Right atrium auricular region (tissue), 2 donors: ENCODE measurements around the gene PEPD. TPM values are rescaled to one million over a fixed set of nuclear protein-coding genes. Genes with fewer than 3 reads are reported as not detected.

Experiments used
- DNase-seq: peaks from one replicate; pipeline ENCODE4 v3.0.0-alpha.2; 2019; ENCODE audit warnings: low spot score
- H3K27ac ChIP-seq, 2 donors: fragments of 200-600 bp; sonication (generic); 1 replicate in 1 of 2; 2 replicates in 1 of 2; pipeline ENCODE4 v1.5.1; 2016 to 2019
- H3K27me3 ChIP-seq, 2 donors: fragments of 200-600 bp; sonication (generic); one replicate each; pipeline versions ENCODE4 v1.5.1 to v1.6.0; 2017 to 2019
- H3K36me3 ChIP-seq: fragments of 200-600 bp; sonication (generic); one replicate; pipeline ENCODE4 v1.5.1; 2016
- H3K4me1 ChIP-seq, 2 donors: fragments of 200-600 bp; sonication (generic); one replicate each; pipeline versions ENCODE4 v1.5.1 to v1.6.0; 2017 to 2019
- H3K4me3 ChIP-seq, 2 donors: fragments of 200-600 bp; sonication (generic); 1 replicate in 1 of 2; 2 replicates in 1 of 2; pipeline ENCODE4 v1.5.1; 2017 to 2019; ENCODE audit warnings: mild to moderate bottlenecking in 1 of 2, moderate library complexity in 1 of 2
- H3K9me3 ChIP-seq, 2 donors: fragments of 200-600 bp; sonication (generic); one replicate each; pipeline ENCODE4 v1.5.1; 2019
- total RNA-seq, 2 donors: library from RNA; depleted of rRNA; stranded (reverse); fragments of >200 nt; gene quantifications; one replicate each; pipeline ENCODE4 v1.1.0, GENCODE V29; 2016
- TF ChIP-seq, protein P1 (sequence below), 2 donors: fragments of 200-600 bp; sonication (generic); IDR thresholded peaks; one replicate each; pipeline ENCODE4 v1.5.1; 2019; ENCODE audit warnings: antibody characterized with exemption in 2 of 2

Gene PEPD
- total RNA-seq, 2 donors from 2014 or later, result 27.1 to 38.9 TPM

DNA sequence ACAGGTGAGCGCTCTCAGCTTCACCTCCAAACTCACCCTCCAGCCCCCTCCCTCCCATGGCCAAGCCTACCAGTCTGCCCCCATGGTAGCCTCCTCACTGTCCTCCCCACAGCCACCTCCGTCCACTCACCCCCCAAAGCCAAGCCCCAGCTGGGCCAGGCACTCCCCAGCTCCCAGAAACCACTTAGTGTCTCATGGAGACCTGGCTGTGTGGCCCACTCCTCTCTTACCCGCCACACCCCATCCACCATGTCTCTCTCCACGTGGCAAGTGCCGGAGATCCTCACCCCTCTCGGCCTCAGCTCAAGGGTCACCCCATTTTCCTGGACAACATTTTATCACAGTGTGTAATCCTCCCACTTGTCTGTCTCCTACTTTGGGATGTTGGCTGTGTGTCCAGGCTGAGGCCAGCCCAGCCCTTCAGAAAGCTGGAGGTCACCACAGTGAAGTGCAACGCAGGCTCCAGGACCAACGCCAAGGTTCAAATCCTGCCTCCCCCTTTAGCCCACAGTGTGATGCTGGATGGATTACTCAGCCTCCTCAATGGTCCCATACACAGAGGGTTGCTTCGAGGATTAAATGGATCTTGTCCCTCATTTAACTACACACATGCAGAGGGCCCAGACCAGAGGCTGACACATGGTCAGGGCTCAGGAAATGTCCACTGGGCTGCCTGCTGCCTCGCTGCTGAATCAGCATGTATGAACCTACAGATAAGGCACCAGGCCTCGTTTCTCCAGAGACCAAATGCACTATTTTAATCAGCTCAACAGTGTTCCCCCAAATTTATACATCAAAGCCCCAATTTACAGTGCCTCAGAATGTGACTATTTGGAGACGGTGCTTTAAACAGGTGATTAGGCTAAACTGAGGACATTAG lies 76.8 kb downstream of the PEPD start:
- H3K4me3 ChIP-seq, result no peak overlapping the region
- no peaks in the 10 kb centered on the region for H3K9me3 ChIP-seq
- no peak for DNase-seq
- H3K36me3 ChIP-seq, result no peaks in the 10 kb centered on the region
- no peak overlapping the region for H3K27ac ChIP-seq
- TF ChIP-seq, protein P1, sequence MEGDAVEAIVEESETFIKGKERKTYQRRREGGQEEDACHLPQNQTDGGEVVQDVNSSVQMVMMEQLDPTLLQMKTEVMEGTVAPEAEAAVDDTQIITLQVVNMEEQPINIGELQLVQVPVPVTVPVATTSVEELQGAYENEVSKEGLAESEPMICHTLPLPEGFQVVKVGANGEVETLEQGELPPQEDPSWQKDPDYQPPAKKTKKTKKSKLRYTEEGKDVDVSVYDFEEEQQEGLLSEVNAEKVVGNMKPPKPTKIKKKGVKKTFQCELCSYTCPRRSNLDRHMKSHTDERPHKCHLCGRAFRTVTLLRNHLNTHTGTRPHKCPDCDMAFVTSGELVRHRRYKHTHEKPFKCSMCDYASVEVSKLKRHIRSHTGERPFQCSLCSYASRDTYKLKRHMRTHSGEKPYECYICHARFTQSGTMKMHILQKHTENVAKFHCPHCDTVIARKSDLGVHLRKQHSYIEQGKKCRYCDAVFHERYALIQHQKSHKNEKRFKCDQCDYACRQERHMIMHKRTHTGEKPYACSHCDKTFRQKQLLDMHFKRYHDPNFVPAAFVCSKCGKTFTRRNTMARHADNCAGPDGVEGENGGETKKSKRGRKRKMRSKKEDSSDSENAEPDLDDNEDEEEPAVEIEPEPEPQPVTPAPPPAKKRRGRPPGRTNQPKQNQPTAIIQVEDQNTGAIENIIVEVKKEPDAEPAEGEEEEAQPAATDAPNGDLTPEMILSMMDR (IDR thresholded peaks at IDR 0.05), result no peak
- no peaks in the 10 kb centered on the region for H3K4me1 ChIP-seq
- no peaks in the 10 kb centered on the region for H3K27me3 ChIP-seq

GRCh38 chr19:33443638-33444561 lies 77.7 kb downstream of the PEPD start:
- Histone ChIP-seq H3K27ac (no peak overlapping the region), H3K27me3 (no peaks in the 10 kb centered on the region), H3K4me3 (no peak overlapping the region), H3K36me3 (no peaks in the 10 kb centered on the region), H3K9me3 (no peaks in the 10 kb centered on the region), H3K4me1 (no peaks in the 10 kb centered on the region)
- no peak for DNase-seq
- TF ChIP-seq, protein P1 (IDR thresholded peaks at IDR 0.05), result no peak

- no peaks in the 10 kb centered on the region for H3K27me3 ChIP-seq
- no peak for DNase-seq
- TF ChIP-seq, protein P1 (IDR thresholded peaks at IDR 0.05), result no peak
- H3K36me3 ChIP-seq, result no peaks in the 10 kb centered on the region
- no peak overlapping the region for H3K4me3 ChIP-seq
- H3K27ac ChIP-seq, result no peak overlapping the region
- no peaks in the 10 kb centered on the region for H3K9me3 ChIP-seq
- no peaks in the 10 kb centered on the region for H3K4me1 ChIP-seq
Measured at GRCh38 chr19:33442706-33443105, 78.9 kb downstream of the PEPD start.

- Histone ChIP-seq H3K4me3 (no peak overlapping the region), H3K27me3 (no peaks in the 10 kb centered on the region), H3K9me3 (no peaks in the 10 kb centered on the region), H3K36me3 (no peaks in the 10 kb centered on the region), H3K4me1 (no peaks in the 10 kb centered on the region), H3K27ac (no peak overlapping the region)
- TF ChIP-seq, protein P1 (IDR thresholded peaks at IDR 0.05), result no peak
- no peak for DNase-seq
Measured at GRCh38 chr19:33441828-33442227, 79.8 kb downstream of the PEPD start.

- no peak for DNase-seq
- no peak overlapping the region for H3K4me3 ChIP-seq
- TF ChIP-seq, protein P1 (IDR thresholded peaks at IDR 0.05), result no peak
- H3K9me3 ChIP-seq, result no peaks in the 10 kb centered on the region
- no peaks in the 10 kb centered on the region for H3K27me3 ChIP-seq
- H3K4me1 ChIP-seq, result no peaks in the 10 kb centered on the region
- H3K36me3 ChIP-seq, result no peaks in the 10 kb centered on the region
- H3K27ac ChIP-seq, result no peak overlapping the region
Measured at GRCh38 chr19:33441277-33441699, 80.3 kb downstream of the PEPD start.
